NCI-H526 (cell line): ENCODE data around the gene DBH.
A peak's percentile ranks its signal among the peaks of the same experiment; 100 is the strongest.

Experiments used
- DNase-seq, 2 experiments: peaks; one replicate each; lab custom pipeline; 2025; lab: John Stamatoyannopoulos, UW

DBH gene

DNA sequence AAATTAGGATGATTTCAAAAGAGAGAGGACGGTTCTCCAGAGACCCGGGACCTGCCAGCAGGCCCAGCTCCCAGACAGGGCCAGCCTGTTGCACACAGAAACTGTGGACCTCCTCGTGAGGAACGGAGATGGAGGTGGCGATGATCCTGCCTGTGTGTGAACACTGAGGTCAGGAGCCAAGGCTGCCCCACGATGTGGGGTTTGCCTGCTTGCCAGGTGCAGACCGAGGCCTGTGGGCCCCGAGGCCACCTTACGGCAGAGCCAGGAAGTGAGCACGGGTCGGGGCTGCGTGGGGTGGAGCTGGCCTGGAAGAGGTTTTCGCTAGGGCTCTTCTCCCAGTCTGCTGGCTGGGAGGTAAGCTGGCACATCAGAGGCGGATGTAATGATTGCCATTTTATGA, 31.3 kb upstream of the DBH start:
- peak in 1 of 2 experiments; percentile 73 for DNase-seq

DNA sequence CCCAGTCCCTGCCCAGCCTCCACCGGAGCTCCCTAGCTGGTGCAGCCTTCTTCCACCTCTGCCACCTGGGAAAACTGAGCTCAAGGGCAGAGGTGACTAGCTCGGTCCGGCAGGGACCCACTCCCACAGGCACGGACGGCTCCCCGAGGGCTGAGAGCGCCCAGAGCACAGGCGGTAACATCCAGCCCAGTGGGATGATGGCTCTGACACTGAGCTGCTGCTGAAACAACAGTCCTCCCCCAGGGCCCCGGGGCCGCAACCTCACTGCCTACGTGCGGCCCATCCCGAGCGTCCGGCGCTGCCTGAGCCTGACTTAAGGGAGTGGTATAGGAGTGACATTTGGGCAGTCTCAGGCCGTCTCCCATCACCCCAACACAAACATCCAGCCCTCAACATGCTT, 30.7 kb upstream of the DBH start:
- no peak for DNase-seq

DNA sequence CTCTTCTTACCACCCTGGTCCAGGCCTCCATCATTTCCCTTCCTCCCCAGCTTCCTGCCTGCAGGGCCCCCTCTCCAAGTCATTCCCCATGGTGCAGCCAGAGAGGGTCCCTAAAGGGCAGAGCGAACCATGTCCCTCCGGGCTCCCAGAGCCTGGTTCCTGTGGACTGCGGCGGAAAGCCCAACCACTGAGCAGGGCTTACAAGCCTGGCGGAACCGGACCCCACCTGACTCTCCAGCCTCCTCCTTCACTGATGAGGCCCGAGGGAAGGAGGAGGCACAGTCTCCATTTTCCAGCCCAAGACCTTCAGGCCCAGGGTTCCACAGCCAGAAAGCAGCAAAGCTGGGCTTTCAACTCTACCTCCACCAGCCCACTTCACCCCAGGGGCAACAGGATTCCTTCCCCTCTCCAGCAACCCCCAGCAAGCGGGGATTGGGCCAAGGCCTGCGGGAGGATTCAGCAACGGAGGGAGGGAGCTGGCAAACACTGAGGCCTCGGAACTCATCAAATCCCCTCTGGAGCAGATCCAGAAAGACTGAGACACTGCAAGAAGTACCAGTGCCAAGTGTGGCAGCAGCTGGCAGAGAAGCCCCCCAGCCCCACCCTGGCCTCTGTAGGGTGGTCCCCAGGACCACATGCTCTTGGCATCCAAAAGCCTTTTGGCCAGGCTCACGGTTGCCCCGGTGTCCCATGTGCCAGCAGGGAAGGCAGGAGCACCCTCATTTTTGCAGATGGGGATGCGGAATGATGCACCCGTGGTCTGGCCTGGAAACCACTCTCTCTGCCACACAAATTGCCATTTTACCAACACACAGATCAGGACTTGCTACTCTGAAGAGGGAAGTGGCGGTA, 30.1 kb upstream of the DBH start:
- no peak for DNase-seq

DNA sequence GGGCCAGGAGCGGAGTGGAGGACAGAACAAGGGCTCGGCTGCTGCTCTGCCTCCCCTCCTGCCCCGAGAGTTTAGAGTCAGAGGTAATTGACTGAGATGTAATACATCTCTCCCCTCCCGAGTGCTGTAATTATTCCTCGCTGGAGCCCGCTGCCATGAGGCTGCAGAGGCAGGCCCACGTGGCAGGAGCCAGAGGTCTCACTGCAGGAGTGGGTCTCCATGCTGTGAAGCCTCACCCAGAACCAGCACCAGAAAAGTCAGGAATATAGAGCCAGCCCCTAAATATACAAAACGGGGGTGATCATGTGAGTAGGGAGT, 29.5 kb upstream of the DBH start:
- no peak for DNase-seq

DNA sequence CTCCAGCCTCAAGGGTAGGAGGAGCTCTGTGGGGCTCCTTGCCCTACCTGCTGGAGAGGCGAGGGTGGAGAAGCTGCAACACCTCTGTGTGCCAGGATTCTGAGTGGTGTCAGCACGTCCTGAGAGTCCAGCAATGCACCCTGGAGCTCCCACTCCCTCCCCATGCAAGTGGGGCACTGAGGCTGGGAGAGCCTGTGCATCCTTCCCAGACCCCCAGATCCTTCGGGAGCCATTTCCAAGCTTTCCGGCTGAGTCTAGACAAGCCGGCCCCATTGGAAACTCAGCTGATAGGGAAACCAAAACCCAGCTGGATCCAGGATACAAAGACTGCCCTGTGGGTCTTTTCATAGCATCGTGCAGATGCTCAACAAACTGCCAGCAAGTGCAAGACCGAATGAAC, 28.8 kb upstream of the DBH start:
- no peak for DNase-seq

DNA sequence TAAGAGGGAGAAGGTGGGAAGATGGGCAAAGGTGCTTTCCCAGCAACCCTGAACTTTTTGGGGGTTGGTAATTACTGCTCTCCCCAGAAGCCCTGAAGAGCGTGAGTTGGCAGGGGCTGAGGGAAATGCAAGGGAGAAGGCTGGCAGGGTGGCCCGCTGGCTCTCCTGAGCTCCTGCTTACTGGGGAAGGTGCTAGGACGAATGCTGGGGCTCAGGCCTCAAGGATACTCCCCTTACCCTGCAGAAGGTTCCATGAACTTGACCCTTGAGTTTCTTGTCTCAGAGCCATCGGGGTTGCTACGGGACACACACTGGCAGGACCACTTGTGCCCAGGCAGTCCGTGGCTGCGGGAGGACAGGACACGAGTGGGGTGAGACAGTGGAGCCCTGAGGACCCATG, 28.2 kb upstream of the DBH start:
- no peak for DNase-seq

DNA sequence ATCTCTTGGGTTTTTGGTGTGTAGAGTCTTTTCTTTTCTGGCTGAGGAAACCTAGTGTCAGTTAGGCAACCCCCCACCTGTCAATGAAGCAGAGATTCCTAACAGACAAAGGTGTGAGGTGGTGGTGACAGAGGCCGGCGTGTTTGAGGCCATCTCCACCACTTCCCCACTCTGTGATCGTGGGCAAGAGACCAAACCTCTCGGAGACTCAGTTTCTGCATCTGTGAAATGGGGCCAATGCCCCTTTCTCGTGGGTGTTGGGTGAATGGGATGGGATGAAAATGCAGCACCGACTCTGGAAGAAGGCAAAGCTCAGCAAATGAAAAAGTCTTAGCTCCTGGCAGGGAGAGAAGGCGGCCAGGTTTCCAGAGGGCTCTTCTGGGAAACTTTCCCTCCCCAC, 27.8 kb upstream of the DBH start:
- no peak for DNase-seq

DNA sequence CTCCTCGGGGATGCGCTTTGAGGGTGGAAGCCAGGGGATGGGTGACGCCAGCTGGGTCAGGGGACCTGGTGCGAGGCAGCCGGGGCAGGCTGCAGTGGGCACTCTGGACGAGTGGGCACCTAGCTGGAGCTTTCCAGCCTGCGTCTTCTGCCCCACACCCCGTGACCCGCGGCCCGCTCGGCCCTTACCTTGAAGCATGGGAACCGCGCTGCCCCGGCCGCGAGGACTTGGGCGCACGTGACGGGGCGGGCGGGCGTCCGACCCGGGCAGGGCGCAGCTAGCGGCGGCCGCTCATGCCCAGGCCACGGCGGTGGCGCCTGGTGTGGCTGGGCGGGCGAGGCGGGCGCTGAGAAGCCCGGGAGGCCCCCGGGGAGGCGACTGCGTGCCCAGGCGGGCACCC, 27.3 kb upstream of the DBH start:
- DNase-seq: peak in 1 of 2 experiments; percentile 43

DNA sequence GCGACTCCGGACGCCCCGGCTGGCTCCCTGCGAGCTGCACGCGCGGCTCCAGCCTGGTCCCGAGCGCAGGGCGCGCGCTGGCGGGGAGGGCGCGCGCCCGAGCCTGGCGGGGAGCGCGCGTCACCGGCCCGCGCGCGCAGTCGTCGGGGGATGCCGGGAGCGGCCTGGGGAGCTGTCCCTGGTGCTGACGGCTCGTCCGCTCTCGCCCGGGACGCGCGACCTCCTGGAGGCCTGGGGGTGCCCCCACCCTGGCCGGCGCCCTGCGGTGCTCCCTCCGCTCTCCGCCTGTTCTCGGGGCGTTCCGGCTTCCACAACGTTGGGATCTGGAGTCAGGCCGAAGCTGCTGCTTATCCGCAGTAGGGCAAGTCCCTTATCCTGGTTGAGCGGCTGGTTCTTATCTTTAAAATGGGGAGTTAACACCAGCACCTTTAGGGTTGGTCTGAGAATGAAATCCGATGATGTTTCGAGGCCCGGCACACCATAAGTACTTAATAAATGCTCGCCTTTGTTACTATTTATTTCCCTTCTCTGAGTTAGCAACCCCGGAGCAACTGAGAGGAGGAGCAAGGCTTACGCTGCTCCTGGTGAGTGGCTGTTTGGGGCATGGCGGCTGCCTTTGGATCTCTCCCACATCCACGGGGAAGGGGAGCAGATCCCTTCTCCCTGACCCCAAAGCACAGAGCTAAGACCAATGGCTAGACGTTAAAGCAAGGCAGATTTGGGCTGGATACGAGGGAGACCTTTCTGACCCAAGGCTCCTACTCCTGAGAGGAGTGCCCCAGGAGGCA, 26.7 kb upstream of the DBH start, which contains the start of gene FAM163B:
Gene FAM163B, minus strand, starts transcription at position 79 of the 788 bp plus-strand sequence. CDS start 29,166 bp downstream, outside the sequence.
- DNase-seq: peak in 1 of 2 experiments; percentile 47

DNA sequence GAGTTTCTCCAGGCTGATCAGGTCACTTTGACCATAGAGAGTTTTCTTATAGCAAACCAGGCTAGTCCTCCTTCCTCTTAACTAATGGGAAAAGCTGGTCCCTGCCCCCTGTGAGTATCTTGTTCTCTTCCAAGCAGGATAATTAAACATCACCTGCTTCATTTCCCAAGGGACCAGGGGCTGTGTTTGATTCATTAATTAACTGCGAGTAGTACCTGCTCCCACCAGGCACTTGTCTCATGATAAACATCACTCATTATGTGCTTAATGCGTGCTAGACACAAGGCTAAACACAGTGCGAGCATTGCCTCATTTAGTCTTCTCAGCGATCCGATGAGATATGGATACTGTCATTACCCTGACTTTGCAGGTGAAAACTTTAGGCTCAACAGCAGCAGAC, 25.3 kb upstream of the DBH start:
- peak; percentile 19 to 32 for DNase-seq

DNA sequence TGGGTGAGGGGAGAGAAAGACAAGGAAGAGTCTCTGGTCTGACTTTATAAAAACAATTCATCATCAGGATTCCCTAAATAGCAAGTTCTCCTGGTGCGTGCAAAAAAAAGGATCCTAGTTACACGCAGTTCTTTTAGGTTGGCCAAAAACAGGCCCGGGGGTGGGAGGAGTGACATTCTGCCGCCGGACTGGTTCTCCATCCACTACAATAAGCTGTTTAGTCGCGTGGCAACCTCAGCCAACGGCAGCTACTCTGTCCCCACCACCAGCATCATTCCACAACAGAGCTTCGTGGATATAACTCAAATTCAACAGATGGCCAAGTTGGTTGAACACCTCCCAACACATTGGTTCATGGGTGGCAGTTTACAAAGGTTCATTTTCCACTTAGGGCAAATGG, 24.1 kb upstream of the DBH start:
- DNase-seq: no peak

DNA sequence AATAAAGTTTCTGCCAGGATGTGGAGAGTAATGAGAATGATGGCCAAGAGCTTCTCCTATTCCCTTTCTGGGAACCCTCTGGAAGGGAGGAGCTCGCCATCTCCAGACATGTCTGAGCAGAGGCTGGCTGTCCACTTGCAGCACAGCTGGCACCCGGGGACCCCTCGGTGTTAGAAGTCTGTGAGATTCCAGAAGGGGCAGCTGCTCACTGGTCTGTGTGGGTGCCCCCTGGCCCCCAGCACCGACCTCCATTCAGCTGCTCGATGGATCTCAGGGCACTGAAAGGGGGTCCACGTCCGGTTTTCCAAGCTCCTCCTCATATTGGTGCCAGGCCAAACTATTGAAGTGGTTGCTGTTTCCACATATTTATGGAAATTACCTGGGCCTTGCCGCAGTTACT, 23.3 kb upstream of the DBH start:
- DNase-seq: no peak

DNA sequence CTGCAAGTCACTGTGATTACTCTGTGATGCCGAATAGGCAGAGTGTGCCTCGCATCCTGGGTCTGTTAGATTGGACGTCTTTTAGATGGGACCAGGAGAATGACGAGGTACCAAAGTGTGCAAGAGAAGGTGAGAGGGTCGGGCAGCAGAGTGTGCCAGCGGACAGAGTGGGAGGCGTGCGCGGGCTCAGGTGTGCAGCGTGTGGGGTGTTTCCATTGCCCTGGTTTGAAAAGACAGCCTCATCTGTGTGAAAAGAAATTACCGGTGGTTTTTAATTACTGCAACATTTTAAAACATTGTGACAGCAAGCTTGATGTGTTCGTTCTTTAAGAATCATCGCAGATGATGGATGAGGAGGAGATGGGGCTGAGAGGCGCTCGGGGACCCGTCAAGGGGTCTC, 22.7 kb upstream of the DBH start:
- no peak for DNase-seq

DNA sequence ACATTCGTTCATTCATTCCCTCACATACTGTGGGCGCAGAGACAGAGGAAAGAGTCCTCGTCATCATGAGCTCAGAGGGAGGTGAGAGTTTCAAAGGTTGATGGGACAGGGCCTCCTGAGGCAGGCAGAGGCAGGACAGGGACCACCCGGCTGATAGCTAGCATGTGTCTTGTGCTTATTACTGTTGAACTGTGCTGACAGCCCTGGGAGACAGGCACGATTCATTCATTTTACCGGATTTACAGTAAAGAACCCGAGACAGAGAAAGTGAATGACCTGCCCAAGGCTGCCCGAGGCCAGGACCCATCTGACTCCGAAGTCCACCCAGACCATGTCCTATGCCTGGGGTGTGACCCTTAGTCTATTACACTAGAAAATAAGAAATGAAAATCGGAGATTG, 22.1 kb upstream of the DBH start:
- no peak for DNase-seq

DNA sequence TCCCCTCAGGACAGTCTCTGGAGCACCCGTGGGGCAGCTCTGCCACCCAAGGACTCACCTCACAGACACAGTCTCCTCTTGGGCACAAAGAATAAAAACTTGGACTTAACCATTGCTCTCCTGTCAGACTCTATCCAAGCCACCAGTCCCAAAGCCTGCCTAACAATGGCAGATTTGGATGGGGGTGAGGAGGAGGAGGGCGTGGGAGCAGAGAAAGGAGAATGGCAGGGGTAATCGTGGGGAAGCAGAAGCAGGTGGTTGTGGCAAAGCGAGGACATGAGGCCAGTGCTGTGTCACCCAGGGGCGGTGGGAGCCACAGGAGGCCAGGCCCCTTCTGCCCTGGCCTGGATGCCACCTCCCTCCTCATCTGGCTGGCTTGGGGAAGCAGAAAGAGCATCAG, 21.5 kb upstream of the DBH start:
- no peak for DNase-seq

DNA sequence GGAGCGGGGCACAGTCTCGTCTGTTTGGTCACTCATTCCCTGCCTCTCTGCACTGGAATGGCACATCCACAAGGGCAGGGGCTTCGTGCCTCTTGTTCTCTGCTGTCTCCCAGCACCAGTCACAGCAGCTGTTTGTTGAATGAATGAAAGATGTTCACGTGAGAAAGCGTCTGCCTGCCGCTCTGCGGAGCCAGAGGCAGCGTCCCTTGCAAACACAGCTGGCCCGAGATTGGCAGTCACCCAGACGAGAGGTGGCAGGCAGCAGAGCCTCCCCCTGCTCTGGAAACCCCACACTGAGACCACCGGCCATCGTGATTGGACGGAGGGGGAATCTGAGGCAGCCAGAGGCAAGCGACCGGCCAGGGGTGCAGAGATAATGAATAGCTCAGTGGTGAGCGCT, 21.0 kb upstream of the DBH start:
- DNase-seq: no peak

DNA sequence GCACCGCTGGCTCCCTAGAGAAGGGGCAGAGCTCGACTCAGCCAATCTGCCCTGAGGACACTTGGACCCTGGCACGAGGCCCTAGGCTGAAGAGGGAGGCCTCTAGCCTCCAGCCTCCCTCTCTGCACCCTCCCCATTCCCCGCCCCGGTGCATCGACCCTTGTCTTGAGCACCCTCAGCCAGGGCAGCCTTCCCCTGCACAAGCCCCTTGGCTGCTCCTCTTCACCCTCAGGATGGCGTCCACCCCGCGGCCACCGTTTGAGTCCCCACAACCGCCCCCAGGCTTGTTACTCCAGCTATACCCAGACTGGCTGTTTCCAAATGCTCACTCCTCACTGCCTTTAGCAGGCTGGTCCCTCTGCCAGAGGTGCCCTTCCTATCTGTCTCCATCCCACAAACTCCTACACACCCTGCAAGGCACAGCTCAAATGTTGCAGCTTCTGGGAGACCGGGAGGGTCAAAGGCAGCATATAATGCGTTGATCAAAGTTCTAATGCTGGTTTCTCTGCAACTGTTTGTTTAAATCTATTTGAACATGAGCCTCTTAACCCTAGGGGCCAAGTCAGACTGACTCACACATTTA, 20.5 kb upstream of the DBH start:
- no peak for DNase-seq

DNA sequence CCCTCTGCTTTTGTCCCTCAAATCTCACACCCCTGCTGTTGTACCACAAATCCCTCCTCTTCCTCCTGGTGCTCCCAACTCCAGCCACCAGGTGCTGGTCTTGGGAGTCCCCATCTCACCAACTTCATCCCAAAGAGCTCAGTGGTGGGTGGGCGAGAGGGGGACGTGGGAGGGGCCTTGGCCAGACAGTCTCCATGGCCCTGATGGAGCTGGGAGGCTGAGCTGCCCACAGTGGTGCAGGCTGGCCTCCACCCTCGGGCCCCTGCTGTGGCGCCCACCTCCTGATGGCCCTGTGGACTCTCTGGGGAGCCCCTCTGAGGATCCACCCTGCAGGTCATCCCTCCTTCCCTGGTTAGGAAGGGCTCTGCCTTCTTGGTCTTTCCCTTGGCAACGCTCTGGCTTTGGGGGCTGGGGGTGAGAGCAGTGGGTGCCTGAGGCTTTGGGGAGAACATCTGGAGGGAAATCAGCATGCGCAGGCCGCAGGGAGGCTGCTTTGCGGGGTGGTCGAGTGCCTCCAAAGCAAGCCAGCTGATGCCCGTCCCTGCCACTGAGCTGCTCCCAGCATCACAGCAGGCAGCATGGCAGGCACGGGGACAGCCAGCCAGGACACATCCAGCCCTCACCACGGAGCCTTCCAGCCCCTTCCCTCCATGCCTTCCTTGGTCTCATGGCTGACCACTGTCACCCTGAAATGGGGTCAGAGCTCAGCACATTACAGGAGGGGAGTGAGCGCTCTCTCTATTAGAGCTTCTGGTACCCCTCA, 19.3 kb upstream of the DBH start:
- DNase-seq: no peak

DNA sequence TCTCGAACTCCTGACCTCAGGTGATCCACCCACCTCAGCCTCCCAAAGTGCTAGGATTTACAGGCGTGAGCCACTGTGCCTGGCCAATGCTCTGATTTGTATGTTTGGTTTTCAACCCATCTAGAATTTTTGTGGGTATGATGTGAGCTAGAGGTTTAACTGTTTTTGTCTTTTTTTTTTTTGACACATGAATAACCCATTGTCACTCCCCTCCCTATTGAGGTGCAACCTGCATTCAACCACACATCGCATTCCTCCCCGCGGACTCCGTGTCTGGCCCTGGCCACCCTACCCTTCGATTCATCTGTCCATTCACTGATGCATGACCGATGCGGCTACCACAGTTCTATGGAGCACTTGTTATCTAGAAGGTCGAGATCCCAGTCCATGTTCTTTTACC, 17.4 kb upstream of the DBH start:
- no peak for DNase-seq

DNA sequence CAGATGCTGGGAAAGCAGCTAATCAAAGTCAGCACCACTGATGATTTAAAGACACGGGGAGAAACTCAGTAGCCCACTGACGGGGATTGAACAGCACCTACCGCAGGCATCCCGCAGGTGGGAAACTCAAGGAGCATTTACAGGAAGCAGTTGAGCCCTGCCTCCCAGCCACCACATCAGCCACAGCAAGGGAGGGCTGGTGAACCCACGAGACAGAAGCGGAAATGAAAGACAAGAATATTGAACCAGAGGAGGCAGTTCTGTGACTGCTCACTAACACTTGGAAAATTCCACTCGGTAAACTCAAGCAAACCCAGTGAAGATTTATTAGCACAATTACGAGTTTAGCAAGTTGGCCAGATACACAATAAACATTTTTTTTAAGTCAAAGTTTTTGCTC, 16.4 kb upstream of the DBH start:
- no peak for DNase-seq

DNA sequence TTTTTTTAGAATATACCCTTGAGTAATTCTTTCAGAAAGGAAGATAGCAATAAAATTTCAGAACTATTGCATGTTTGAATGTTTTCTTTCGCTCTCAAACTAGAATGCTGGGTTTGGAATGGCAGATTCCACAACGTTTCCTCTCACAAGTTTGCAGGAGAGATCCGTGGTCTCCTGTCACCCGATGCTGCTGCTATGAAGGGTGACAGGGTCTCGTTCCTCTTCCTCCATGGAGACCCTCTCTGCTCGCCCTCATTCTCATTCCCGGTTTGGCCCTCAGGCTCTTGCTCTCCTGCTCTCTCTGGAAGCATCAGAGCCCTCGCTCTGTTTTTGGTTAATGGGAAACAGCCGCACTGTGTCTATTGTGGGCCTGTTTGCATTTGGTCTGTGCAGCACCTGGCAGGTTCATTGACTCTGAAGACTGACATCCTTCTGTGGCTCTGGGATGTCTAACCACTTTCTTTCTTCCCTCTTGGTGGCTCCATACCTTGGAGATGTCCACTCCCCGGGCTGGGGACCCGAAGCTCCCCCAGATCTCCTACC, 14.4 kb upstream of the DBH start:
- no peak for DNase-seq

DNA sequence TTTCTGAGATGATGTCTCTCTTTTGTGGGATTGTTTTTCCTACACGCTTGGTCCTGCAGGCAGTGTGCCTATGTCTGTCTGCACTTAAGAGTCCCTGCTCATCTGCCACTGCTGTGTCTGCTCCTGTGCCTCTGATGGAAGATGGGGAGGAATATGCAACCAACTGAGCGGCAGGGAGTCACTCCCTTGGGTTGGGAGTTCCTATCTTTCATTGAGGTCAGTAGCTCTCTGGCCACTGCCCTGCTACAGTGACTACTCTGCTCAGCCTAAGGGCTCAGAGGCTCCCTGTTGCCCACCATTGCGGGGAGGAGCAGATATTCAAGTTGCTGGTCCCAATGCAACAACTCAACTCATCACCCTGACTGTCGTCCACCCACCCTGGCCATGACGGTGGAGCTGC, 13.6 kb upstream of the DBH start:
- DNase-seq: no peak
